ENCODE results near the gene ALPI. TPM values are rescaled to one million over a fixed set of nuclear protein-coding genes. Genes with fewer than 3 reads are reported as not detected.

Gene ALPI
- total RNA-seq, 2 experiments from 2014 or later: not detected

DNA sequence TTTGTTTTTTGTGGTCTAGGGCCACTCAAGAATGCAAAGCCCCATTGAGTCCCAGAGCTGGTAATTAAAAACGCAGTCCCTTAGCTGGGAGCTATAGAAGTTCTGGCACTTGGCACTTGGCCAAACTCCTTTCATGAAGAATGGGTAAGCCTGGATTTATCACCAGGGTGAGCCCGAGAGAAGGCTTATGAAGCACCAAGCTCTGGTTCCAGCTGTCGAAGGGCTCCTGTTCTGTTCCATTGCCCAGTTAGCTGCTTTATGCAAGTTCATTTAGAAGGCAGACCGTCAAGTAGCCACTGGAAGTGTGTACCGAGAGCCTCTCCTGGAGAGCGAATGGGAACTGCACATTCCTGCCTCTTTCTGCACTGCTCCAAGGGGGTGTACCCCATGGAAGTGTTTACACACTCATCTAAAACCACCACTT lies 17.5 kb downstream of the ALPI start:
- intact Hi-C loops (cut with micrococcal nuclease; ENCODE audit: unreplicated experiment): no loop called here
- H3K9me2 ChIP-seq (ENCODE audit: insufficient read depth, low read length): no peaks in the 10 kb centered on the region
- ChIA-PET POLR2A (interaction anchor here (1.4 kb wide), 1 partner anchor 9 kb away, joined by 5 read pairs; no protein-coding TSS in a partner anchor), CTCF (ENCODE audit: unreplicated experiment) (no interaction called here)
- no peaks in the 10 kb centered on the region for H3K79me2 ChIP-seq (ENCODE audit: insufficient read depth, low read depth, low read length)
- no TSS peak for BruUV-seq (replicated peaks)
- H3K27ac ChIP-seq (ENCODE audit: low read depth, low read length, poor library complexity, severe bottlenecking): no peak overlapping the region
- H3K36me3 ChIP-seq (ENCODE audit: insufficient read depth, low read length): no peaks in the 10 kb centered on the region
- H2AFZ ChIP-seq (ENCODE audit: low read length): no peak overlapping the region
- H4K20me1 ChIP-seq (ENCODE audit: insufficient read depth, low read length): no peaks in the 10 kb centered on the region
- no peak overlapping the region for H3K4me2 ChIP-seq (ENCODE audit: low read length)
- H3K9me3 ChIP-seq (ENCODE audit: low read length): peaks cover 8% of the 10 kb centered on the region; the same call in 1 of the 2 replicates
- H3K4me3 ChIP-seq (ENCODE audit: low read depth, low read length, poor library complexity, severe bottlenecking): no peak overlapping the region
- H3K4me1 ChIP-seq (ENCODE audit: insufficient read depth, low read length, poor library complexity, severe bottlenecking): peaks cover 6% of the 10 kb centered on the region
- DNase-seq (ENCODE audit: low spot score): no peak
- TF ChIP-seq EZH2phosphoT487 (IDR thresholded peaks at IDR 0.05; ENCODE audit: borderline replicate concordance, low read depth, low read length): no peak
- TF ChIP-seq, protein P1, sequence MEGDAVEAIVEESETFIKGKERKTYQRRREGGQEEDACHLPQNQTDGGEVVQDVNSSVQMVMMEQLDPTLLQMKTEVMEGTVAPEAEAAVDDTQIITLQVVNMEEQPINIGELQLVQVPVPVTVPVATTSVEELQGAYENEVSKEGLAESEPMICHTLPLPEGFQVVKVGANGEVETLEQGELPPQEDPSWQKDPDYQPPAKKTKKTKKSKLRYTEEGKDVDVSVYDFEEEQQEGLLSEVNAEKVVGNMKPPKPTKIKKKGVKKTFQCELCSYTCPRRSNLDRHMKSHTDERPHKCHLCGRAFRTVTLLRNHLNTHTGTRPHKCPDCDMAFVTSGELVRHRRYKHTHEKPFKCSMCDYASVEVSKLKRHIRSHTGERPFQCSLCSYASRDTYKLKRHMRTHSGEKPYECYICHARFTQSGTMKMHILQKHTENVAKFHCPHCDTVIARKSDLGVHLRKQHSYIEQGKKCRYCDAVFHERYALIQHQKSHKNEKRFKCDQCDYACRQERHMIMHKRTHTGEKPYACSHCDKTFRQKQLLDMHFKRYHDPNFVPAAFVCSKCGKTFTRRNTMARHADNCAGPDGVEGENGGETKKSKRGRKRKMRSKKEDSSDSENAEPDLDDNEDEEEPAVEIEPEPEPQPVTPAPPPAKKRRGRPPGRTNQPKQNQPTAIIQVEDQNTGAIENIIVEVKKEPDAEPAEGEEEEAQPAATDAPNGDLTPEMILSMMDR (conservative IDR thresholded peaks at IDR 0.05; ENCODE audit: low read length): no peak

GRCh38 chr2:232476045-232476444 lies 20.1 kb downstream of the ALPI start:
- no peak for TF ChIP-seq EZH2phosphoT487 (IDR thresholded peaks at IDR 0.05; ENCODE audit: borderline replicate concordance, low read depth, low read length)
- TF ChIP-seq, protein P1 (conservative IDR thresholded peaks at IDR 0.05; ENCODE audit: low read length): no peak
- Histone ChIP-seq H3K4me2 (ENCODE audit: low read length) (no peak overlapping the region), H2AFZ (ENCODE audit: low read length) (no peak overlapping the region), H3K9me3 (ENCODE audit: low read length) (peaks cover 8% of the 10 kb centered on the region; the same call in 1 of the 2 replicates), H3K79me2 (ENCODE audit: insufficient read depth, low read depth, low read length) (no peaks in the 10 kb centered on the region), H3K4me3 (ENCODE audit: low read depth, low read length, poor library complexity, severe bottlenecking) (no peak overlapping the region), H4K20me1 (ENCODE audit: insufficient read depth, low read length) (no peaks in the 10 kb centered on the region), H3K4me1 (ENCODE audit: insufficient read depth, low read length, poor library complexity, severe bottlenecking) (peaks cover 6% of the 10 kb centered on the region), H3K36me3 (ENCODE audit: insufficient read depth, low read length) (no peaks in the 10 kb centered on the region), H3K9me2 (ENCODE audit: insufficient read depth, low read length) (no peaks in the 10 kb centered on the region), H3K27ac (ENCODE audit: low read depth, low read length, poor library complexity, severe bottlenecking) (no peak overlapping the region)
- BruUV-seq (replicated peaks): no TSS peak
- no peak for DNase-seq (ENCODE audit: low spot score)
- POLR2A ChIA-PET: no interaction called here
- CTCF ChIA-PET (ENCODE audit: unreplicated experiment): no interaction called here
- intact Hi-C loops (cut with micrococcal nuclease; ENCODE audit: unreplicated experiment): no loop called here

DNA sequence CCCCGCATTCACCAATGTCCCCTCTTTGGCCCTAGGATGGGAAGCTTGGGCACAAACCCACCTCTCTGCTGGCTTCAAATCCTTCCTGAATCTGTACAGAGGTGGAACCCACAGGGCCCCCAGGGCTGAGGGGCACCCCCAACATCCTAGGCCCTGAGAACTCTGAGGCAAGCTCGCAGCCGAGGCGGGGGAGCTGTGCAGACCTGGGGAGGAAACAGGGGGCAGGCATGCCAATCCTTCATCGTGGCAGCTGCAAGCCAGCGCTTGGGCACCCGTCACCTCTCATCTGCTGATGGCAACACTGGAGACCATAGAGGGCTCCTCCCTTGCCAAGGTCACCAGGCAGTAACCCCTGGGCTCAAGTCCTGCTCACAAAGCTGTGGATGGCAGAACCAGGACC lies 20.8 kb downstream of the ALPI start:
- H3K4me3 ChIP-seq (ENCODE audit: low read depth, low read length, poor library complexity, severe bottlenecking): no peak overlapping the region
- ChIA-PET POLR2A (no interaction called here), CTCF (ENCODE audit: unreplicated experiment) (interaction anchor here (1.2 kb wide), 1 partner anchor 12 kb away, joined by 3 read pairs; no protein-coding TSS in a partner anchor)
- BruUV-seq (replicated peaks): no TSS peak
- intact Hi-C loops (cut with micrococcal nuclease; ENCODE audit: unreplicated experiment): no loop called here
- H3K9me3 ChIP-seq (ENCODE audit: low read length): peaks cover 6% of the 10 kb centered on the region; the same call in 1 of the 2 replicates
- H2AFZ ChIP-seq (ENCODE audit: low read length): no peak overlapping the region
- no peaks in the 10 kb centered on the region for H3K9me2 ChIP-seq (ENCODE audit: insufficient read depth, low read length)
- no peak overlapping the region for H3K27ac ChIP-seq (ENCODE audit: low read depth, low read length, poor library complexity, severe bottlenecking)
- DNase-seq (ENCODE audit: low spot score): no peak
- H3K4me2 ChIP-seq (ENCODE audit: low read length): no peak overlapping the region
- TF ChIP-seq, protein P1 (conservative IDR thresholded peaks at IDR 0.05; ENCODE audit: low read length): no peak
- TF ChIP-seq EZH2phosphoT487 (IDR thresholded peaks at IDR 0.05; ENCODE audit: borderline replicate concordance, low read depth, low read length): no peak
- no peaks in the 10 kb centered on the region for H4K20me1 ChIP-seq (ENCODE audit: insufficient read depth, low read length)
- H3K79me2 ChIP-seq (ENCODE audit: insufficient read depth, low read depth, low read length): no peaks in the 10 kb centered on the region
- H3K4me1 ChIP-seq (ENCODE audit: insufficient read depth, low read length, poor library complexity, severe bottlenecking): no peaks in the 10 kb centered on the region
- H3K36me3 ChIP-seq (ENCODE audit: insufficient read depth, low read length): no peaks in the 10 kb centered on the region

All from OCI-LY7 (cell line).